CD4-positive, alpha-beta T cell treated with Interleukin-21 for 1 hour (primary cell): ENCODE results near the gene NR5A2.
"Not testable (repeated sequence)": the region's sequence is repeated elsewhere in the genome, so short reads cannot be mapped to it uniquely, and the experiment has no call there.

Experiments used
- DNase-seq: peaks from one replicate; pipeline ENCODE4 v3.0.0-alpha.2; 2020

The NR5A2 gene

GRCh38 chr1:200166411-200166810, 138.9 kb downstream of the NR5A2 start:
- DNase-seq: no peak

DNA sequence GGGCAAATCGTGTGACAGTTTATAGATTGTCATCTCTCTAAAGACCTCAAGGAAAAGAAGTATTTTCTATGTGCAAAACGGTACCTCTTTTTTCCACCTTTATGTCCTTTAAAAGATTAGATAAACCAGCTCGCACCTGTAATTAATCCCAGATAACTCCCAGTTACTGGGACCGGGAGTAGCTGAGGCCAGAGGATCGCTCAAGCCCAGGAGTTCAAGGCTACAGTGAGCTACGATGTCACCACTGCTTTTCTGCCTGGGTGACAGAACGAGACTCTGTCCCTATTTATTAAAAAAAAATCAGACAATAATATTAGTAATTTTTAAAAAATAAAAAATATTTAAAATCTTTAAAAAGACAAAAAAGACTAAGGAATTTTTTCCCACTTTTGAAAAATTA, 141.4 kb downstream of the NR5A2 start:
- no peak for DNase-seq

DNA sequence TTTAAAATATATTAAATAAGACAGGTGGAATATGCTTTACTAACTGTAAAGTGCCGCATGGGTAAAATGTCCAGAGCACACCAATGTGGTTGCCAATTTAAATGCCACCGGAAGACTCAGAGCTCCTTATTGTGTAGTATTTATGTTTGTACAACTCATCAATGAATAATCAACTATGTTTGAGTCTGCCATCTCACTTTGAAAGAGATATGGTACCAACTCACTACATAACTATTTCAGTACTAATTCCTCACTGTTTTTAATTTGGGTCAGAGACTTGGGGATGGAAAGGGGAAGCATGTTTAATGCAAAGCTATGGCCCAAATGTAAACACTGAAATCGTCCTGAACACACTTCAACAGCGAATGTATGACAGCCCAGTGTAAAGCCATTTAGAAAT, 144.8 kb downstream of the NR5A2 start:
- no peak for DNase-seq

- no peak for DNase-seq
Measured at GRCh38 chr1:200173097-200173618, 145.6 kb downstream of the NR5A2 start.

- DNase-seq: no peak
Measured at GRCh38 chr1:200174525-200175295, 147.2 kb downstream of the NR5A2 start.

DNA sequence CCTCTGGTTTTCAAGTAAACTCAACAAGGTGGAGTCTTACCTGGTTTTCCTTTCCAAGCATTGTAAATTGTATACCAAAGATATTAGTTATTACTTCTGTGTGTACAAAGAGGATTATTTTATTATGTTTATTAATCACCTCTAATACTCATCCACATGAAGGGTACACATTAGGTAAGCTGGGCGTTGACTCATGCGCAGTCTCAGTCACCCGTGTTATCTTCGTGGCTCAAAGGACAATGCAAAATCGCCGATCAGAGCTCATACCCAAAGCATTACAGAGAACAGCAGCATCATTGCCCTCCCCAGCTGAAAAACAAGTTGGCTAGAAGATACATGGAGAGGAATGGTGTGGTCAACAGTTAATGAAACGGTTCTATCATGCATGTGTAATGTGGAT, 148.7 kb downstream of the NR5A2 start:
- no peak for DNase-seq

- DNase-seq: no peak
Measured at GRCh38 chr1:200176798-200177197, 149.3 kb downstream of the NR5A2 start.

- no peak for DNase-seq
Measured at GRCh38 chr1:200178340-200178739, 150.8 kb downstream of the NR5A2 start.

GRCh38 chr1:200179126-200179780, 151.7 kb downstream of the NR5A2 start:
- no peak for DNase-seq

GRCh38 chr1:200179781-200180160, 152.3 kb downstream of the NR5A2 start:
- DNase-seq: no peak

DNA sequence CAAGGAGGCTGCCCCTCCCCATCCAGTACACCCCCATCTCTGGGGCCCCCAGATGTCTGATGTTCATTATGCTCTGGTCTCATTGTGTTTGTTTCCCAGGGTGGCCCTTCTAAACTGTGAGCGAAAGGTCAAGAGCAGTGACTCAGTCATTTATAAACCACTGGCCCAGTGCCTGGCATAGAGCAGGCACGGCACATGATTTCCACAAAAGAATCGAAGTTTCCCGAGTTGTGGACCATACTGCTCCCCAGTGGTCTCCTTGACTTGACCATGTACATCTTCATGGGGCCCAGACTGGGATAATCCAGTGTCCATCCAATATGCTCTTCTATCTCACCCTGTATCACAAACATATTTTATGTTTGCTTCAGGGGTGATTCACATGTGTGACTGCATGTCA, 153.3 kb downstream of the NR5A2 start:
- no peak for DNase-seq

- DNase-seq: no peak
Measured at GRCh38 chr1:200181861-200182260, 154.4 kb downstream of the NR5A2 start.

DNA sequence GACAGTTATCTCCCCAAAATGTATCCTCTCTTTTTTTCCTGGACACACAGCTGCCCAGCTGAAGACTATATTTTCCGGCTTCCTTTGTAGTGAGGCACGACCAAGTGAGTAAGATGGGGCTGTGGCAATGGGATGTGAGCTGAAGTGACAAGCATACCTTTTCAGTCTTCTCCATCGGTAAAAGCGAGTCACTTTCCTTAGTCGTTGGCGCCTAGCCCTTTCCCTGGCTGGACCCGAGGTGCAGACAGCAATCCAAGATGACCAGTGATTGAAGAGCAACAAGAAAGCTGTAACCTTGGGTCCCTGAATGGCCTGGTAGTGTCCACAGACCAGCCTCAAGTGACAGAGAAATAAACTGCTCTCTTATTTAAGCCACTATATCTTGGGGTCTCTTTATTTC, 155.2 kb downstream of the NR5A2 start:
- DNase-seq: no peak

GRCh38 chr1:200183637-200184036, 156.1 kb downstream of the NR5A2 start:
- DNase-seq: no peak

DNA sequence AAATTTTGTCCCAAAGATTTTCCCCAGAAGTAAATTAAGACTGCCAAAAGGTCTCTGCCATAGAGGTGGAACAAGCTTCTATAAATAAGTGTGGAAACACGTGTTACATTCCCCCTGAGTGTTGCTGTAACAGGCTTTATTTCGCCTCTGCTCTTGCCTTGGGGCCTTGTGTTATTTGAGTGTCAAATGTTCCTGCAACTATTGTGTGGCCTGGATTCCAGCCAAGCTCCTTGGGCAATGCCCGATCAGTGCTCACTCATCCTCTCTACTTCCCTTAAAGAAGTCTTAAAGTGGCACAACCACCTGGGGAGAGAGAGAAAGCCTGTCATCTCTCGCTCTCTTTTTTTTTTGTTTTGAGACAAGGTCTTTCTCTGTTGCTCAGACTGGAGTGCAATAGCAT, 156.7 kb downstream of the NR5A2 start:
- DNase-seq: no peak

DNA sequence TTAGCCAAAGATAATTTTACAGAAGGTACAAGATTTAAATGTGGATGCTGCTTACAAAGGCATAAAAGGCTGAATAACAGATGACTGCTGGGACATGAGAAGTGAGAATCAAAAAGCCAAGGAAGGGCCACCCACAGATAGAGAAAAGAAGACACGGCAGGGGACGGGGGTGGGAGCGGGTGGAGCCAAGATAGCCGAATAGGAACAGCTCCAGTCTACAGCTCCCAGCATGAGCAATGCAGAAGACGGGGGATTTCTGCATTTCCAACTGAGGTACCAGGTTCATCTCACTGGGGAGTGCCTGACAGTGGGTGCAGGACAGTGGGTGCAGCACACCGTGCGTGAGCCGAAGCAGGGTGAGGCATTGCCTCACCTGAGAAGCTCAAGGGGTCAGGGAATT, 157.7 kb downstream of the NR5A2 start:
- DNase-seq: not testable (repeated sequence)

DNA sequence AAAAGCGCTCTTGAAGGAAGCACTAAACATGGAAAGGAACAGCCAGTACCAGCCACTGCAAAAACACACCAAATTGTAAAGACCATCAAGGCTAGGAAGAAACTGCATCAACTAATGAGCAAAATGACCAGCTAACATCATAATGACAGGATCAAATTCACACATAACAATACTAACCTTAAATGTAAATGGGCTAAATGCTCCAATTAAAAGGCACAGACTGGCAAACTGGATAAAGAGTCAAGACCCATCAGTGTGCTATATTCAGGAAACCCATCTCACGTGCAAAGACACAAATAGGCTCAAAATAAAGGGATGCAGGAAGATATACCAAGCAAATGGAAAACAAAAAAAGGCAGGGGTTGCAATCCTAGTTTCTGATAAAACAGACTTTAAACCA, 159.8 kb downstream of the NR5A2 start:
- DNase-seq: not testable (repeated sequence)

GRCh38 chr1:200191993-200192392, 164.5 kb downstream of the NR5A2 start:
- DNase-seq: no peak

- no peak for DNase-seq
Measured at GRCh38 chr1:200194477-200194876, 167.0 kb downstream of the NR5A2 start.

DNA sequence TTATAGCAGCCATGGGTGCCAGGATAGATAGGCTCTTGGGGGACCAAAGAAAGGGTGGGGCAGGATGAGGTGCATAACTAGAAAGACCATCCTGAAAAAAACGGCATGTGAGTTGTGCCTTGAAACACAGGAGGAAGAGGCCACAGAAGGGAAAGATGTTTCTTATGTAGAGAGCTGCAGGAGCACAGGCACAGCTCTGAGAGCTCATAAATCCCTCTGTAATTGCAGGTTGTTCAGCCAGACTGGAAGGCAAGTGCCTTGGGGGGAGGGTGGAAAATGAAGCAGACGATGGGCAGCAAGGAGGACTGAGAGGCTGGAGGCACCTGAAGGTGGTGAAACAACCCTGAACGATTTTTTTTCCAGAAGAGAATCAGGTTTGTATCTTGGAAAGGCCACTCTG, 170.7 kb downstream of the NR5A2 start:
- DNase-seq: no peak

DNA sequence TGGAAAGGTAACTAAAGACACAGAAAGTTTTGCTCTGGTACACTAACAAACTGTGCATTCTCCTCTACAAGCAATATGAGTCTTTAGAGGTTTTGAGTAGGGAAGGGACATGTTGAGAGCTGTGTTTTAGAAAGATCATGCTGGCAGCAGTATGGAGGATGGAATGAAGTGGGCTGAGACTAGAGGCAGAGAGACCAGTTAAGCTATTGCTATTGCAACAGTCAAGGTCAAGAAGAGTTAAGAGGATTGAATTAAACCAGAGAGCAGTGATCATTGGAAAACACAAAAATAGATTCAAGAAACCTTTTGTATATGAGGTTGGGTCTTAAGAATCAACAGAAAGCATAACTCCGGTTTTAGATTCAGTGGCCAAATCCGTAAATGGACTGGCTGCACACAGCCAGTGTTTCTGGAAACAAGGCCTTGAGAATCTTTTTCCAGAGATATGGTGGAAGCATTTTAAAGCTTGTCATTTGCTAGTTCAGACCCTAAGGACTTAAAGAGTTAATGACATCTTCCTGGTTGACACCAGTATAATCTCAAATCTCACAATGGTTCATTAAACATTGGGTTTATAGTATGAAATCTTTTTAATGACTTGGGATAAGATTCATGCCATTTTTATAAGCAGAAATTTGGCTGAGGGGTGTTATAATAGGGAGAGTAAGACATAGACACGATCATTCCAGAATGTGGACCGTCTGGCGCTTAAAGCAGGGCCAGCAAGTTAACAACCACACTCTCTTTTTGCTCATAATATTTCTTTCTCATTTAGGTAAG, 177.9 kb downstream of the NR5A2 start:
- no peak for DNase-seq

DNA sequence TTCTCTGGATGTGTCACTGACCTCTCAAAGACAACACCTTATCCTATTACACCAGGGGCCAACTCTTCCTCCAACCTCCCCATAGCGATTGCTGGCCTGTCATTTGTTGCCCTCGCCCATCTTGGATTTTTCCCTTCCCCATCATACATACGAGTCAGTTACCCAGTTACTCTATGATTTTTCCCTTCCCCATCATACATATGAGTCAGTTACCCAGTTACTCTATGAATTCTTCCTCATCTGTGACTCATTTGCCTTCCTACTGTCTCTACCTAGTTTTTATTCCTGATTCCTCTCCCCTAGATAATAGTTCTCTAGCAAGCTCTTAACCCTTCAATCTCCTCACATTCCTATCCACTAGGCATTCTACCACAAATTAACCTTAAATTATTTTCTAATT, 178.8 kb downstream of the NR5A2 start:
- DNase-seq: no peak

- no peak for DNase-seq
Measured at GRCh38 chr1:200206761-200207160, 179.3 kb downstream of the NR5A2 start.

- DNase-seq: no peak
Measured at GRCh38 chr1:200207711-200208126, 180.2 kb downstream of the NR5A2 start.
